GM19043 (cell line): ENCODE results near the gene GC.
A peak's percentile ranks its signal among the peaks of the same experiment; 100 is the strongest.
"Not testable (repeated sequence)": the region's sequence is repeated elsewhere in the genome, so short reads cannot be mapped to it uniquely, and the experiment has no call there.

Source experiments
- ATAC-seq: cut with Tn5 transposase; IDR thresholded peaks from one replicate; pipeline ENCODE4 v1.9.1; 2021; ENCODE audit warnings: low read depth; ENCODE audit not compliant: unreplicated experiment

The GC gene

DNA sequence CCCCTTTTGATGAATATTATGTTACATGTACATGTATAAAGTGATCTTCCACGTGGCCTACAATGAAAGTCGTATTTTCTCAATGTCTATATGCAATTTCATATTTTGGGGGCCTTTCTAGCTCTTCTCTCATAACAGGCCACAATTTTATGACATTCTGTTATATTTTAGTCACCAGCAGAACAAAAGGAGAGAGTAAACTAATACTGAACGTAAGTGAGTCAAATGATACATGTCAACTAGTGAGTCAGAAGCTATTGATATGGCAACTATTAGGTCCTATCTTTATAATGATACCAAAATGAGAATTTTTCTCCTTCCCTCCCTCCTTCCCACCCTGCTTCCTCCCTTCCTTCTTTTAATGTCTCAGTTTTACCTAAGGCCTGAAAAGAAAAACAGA, 14.4 kb downstream of the GC start:
- no peak for ATAC-seq

DNA sequence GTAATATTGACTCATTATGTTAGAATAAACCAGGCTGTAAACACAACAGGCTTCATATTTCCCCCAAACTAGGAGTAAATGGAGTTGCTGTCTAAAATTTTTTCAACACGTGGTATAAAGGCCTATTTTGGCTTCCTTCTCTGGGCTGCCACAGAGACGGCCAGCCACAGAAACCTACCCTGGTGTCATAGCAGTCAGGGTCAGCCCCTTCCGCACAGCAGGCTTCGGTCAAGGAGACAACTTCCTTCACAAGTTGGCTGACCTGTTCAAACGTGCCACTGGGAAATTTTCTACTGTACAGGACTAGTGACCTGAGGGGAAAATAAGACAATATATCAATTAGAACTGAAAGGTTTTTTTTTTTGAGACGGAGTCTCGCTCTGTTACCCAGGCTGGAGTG, 15.8 kb downstream of the GC start:
- ATAC-seq, result no peak

DNA sequence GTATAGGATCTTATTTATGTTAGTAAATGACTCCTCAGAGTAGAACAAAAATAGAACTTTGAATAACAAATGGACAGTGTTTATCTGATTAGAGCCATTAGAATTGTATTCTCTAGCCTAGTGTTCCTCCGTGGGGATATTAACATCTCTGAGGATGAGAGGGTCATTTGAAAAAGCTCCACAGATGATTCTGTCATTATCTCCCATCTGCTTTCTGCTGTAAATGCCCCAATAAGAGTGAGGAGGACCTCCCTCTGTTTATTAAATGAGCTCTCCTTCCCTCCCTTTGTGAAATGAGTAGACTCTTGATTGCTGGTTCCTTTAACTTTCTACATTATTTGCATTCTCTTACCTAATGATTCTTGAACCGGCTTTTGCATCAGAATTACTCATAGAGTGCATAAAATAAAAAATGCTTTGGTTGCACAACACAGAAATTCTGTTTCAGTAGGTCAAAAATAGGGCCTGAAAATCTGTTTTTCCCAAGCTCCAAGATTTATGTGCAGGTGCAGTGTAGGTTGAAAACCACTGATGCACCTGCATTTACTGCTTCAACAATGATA, 18.0 kb downstream of the GC start:
- no peak for ATAC-seq

DNA sequence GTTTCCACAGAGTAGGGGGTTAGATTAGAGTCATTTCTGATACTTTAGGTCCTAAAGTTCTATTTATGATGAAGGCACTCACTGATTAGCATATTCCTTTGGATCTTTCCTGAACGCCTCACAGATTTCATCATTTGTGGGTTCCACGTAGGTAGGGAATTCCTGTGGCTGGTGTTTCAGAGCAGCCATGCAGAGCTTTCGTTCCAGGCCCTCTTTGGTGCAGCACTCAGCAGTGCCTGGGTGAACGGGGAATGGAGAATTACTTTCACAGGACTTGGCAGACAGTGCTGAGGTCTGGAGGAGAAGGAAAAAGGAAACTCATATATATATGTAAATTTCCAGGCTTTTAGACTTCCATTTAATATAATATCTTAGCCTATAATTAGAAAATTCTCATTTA, 18.5 kb downstream of the GC start:
- no peak for ATAC-seq

DNA sequence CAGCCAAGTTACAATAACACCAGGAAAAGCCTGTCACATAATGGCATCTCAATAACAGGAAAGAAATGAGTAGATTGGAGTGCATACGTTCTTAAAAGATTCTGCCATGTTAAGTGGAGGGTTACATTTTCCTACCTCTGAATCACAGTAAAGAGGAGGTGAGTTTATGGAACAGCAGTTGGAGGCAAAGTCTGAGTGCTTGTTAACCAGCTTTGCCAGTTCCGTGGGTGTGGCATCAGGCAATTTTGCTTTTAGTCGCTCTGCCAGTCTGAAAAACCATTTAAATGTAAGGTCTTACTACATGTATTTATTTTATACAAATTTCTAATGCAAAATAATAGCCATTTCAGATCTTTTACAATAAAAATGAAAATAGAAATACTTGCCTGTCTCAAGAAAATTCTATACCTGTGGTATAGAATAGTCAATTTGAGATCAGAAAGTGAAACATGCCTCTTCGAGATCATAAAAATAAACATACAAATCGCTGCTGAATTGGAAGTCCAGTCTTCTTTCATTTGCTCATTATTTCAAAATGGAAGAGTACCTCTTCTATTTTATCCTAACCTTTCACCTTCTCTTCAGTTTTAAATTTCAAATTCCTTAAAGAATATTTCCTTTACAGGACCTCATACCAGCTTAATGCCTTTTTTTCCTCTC, 31.4 kb downstream of the GC start:
- ATAC-seq, result no peak

DNA sequence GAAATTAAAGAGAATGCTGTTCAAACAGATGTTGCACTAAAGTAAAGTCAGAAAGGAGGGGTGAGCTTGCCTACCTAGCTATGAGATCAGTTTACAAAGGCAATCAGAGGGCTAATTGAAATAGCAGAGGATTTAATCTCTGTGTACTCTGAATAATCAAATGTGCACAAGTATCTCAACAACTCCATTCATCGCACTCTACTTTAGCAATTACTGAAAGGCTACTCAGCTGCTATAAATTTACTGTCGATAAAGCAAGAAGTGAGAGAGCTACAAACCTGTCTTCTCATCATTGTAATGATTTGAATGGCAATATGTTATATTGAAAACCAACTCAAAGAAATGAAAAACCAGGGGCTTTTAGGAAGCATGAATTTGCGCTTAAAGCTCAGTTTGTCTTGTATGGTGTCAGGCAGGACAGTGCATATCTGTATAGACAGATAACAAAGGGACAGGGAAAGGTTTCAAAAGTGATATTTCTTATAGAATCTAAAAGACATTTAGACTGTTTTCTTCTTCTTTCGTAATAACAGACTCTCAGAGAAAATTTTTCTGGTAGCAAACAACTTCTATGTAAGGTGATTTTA, 34.8 kb downstream of the GC start:
- no peak for ATAC-seq

DNA sequence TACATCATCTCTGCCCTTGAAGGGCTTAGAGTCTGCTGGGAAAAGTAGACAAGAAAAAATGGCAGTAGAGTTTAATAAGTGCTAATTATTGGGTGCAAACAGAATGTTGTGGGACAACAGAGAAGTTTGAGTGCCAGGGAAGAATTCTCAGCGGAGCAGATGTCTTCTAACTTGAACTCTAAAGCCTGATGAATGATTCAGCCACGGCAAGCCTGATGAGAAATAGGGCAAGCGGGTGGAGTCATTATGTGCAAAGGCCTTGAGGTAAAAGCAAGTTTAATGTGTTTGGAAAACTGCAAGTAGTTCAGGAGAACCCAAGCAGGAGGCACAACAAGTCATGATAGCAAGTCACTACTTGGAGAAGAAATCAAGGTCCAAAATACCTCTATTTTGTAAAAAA, 37.5 kb downstream of the GC start:
- ATAC-seq, result no peak

DNA sequence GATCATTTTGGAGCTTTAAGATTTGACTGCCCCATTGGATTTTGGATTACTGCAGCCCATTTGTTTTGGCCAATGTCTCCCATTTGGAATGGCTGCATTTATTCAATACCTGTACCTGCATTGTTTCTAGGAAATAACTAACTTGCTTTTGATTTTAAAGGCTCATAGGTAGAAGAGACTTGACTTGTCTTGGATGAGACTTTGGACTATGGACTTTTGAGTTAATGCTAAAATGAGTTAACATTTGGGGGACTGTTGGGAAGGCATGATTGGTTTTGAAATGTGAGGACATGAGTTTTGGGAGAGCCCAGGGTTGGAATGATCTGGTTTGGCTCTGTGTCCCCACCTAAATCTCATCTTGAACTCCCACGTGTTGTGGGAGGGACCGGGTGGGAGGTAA, 45.1 kb downstream of the GC start:
- ATAC-seq, result not testable (repeated sequence)

DNA sequence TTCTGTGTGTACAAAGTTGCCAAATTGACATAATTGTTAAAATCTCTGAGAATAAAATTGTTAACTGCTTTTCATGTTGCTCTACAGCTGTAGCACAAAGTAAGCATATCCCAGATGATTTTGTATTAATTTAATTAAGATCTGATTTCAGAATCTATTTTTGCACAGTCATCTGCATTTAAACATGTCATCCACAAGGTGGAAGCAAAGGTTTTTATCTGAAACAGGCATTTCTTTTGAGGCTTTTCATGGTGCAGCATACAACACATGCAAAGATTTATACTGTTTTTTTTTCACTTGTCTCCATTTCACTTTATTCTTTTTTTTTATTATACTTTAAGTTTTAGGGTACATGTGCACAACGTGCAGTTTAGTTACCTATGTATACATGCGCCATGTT, 51.2 kb downstream of the GC start:
- ATAC-seq, result no peak

DNA sequence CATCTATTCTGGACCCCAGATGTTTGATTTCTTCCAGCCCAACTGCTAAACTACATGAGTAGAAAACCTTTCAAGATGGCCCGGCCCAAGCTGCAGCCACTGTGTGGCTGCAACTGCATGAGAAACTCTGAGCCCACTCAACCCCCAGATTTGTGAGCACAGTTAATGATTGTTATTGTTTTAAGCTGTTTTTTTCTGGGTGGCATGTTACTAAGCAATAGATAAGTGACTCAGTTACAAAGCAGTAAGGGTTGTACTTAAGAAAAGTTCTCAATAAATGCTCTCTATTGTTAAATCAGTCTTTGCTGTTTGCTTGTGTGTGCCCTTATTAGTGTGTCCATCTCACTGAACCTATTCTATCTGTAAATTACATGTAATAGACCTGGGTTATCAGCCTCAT, 51.8 kb downstream of the GC start:
- ATAC-seq, result no peak

DNA sequence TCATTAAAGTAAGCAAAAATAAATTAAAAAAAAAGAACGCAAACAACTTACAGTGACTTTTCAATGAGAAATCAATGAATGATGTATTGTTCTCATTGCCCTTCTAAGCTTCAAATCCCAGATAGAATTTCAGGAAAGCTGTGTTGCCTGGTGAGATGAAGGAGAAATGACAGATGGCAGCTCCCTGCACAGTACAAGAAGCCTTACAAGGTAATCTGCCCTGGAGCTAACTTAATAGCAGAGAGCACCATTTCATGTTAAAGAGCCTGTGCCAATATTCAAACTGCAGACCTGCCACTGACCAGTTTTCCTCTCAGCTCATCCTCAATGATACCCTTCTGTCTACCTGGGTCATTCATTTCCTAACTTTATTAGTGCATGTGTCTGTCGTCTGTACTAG, 54.0 kb downstream of the GC start:
- no peak for ATAC-seq

DNA sequence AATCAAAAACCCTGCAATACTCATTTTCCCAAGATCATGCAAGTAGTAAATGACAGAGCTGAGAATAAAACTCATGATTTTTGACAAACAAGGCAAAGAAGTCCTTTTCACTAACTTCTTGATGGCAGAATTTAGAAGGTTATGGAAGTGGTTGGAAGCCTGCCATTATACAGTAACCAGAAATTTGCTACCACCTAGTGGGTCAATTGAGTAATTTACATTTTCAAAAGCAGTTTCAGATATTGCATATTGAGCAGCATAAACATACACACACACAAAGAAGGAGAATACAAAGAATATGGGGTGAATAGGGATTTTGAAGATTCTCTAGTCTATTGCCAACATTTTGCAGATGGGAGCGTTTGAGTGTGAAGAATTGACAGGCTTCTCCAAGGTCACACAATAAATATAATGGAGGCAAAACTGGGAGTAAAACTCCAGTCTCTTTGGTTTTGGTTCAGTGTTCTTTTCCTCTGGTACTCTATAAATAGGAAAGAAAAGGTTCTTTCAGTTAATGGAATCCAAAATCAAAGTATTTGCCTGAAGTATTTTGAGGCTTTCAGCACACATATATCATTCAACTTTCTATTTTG, 70.2 kb downstream of the GC start:
- peak; percentile 69 for ATAC-seq

DNA sequence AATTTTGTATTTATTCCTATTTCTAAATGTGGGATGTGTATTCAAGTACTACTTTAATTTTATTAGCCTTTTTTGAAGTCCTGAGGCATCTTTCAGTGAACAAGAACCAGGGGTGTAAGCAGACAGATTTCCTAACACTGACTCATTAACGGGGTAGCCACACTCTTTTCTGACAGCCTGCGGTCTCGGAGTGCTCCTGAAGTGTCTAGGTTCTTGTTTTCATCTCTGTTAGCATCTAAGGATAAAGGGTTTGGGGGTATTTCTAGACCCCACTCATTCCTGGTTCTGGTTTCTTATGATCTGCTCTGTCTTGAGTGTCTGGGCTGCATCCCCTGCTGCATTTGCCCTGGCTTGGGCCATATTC, 71.9 kb downstream of the GC start:
- no peak for ATAC-seq

DNA sequence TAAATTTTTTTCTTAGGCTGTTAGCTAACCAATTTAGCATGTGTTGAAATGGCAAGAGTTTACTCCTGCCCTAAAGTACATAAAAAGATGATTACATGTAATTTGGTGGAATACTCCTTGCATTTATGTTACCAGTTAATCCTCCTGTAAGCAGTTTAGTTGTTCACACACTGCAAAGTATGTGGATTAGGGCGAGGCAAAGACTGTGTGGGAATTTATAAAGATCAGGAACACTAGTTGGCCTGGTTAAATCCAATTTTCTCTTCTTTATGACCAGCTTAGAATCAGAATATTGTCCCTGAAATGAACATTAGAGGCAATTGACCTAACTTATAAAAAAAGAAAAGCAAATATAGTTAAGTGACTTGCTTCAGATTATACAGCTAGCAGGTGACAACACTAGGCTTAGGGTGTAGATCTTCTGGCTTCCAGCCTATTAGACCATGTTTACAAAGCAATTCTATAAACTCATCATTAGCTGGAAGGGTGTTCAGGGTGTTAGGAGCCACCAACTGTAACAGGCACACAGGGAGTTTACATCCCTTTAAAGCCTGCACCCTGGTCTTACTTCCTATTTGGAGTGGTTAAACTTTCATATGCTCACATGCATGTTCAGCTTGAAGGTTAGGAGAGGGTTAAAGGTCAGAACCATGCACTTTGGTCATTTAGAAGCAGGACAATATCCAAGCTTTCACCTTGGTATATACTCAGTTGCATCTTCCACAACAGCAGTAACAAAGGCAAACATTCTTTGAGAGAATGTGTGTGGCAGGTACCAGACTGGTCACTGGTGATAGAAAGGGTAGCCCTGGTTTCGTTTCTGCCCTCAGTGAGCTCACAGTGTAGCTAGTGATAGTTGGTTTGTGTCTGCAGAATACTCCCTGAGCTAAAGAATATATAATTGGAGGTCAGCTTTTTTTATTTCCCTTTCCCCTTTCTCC, 72.6 kb downstream of the GC start:
- no peak for ATAC-seq

DNA sequence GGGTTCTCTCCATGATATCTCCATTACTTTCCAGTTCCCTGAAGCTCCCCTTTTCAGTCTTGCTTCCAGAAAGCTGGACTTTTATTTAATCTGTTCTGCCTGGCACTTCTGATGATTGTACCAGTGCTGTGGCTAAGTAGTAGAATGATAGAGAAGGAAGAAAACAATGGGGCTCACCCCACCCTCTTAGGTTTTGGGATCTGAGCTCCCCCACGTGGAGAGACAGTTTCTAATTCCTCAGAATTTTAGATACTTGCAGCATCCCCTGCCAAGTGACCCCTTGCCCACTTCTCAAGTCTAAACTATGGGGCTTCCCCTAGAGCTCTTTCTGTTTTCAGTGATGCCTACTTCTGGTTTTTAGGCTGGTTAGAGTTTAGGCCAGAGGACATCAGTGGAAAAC, 73.9 kb downstream of the GC start:
- no peak for ATAC-seq

DNA sequence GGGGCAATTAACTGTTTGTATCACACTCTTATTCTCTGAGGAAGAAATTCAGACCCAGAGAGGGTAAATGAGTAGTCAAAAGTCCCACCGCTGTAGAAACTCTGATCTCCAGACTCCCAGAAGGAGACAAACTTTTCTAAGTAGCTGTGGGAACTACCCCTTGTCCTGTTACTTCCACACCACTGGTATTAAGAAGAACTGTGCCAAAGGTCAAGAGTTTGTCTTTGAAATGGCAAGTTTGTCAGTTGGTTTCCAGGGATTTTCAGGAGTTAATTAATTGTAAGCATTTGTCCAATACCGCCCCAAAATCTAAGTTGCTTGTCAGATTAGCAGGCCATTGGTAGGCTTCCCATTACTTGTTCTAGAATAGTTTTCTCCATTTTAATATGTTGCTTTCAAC, 85.7 kb downstream of the GC start:
- ATAC-seq, result no peak

DNA sequence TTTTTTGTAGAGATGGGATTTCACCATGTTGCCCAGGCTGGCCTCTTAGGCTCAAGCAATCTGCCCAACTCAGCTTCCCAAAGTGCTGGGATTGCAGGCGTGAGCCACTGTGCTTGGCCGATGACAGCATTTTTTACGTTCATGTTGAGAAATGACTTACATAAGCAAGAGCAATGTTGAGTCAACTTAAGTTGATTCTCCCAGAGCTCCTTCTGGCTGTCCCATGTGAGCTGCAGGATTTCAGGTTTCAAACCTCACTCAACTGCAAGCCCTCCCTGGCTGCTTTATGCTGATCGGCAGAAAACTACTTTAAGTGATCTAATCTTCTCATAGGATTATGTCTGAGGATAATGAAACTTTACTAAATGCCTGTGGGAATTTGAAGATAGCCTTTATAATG, 86.8 kb downstream of the GC start:
- ATAC-seq, result no peak

DNA sequence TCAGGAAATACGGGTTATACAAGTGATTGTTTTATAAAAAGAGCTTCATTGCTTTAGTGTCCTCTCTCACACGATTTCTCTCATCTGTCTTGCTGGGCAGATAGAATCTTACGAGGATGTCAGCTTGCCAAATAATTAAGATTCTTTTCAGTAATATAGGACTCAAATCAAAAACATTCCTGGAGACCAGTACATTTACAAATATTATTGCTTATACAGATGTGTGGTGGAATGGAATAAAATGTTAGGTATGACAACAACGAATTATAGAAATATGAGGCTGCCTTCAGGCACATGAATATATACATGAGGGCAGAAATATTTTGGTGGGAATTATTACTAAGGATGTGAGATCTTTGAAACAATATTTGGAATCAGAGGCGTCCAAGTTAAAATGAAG, 88.9 kb downstream of the GC start:
- no peak for ATAC-seq

DNA sequence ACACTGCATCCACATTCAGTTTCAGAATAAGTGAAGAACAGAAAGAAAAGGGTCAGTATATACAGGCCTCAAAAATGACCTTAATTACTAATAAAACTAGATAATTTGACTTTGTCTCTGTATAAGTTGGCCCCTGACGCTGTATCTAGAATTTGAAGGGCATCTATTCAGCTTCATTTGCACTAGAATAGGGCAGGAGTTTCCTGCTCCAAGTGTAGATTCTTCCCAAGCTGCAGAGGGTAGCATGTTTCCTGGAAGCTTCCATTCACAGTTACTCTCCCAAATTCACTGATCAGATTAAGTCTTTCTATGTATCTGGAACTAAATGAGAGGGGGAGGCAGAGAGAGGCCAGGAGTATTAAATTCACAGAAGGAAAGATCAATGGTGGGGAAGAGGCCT, 90.9 kb downstream of the GC start:
- no peak for ATAC-seq

DNA sequence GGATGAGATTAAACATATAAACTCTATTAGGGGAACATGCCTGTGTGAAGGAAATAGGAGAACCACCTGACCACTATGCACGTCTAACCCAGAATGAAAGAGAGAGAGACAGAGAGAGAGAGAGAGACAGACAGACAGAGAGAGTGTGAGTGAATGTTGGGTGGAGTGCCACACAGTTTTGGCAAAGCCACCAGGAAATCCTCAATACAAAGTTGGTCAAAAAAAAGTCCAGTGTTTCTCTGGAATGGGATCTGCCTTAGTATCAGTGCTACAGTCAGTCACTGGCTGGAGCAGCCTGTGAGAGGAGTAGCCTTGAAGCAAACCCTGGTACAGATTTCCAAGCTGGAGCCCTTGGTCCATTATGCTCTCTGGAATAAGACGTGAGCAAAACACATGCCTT, 91.7 kb downstream of the GC start:
- no peak for ATAC-seq
